Fibroblast of skin of scalp (primary cell): ENCODE data around the gene FLYWCH1.

Source experiments
- DNase-seq: peaks from one replicate; pipeline ENCODE4 v3.0.0-alpha.2; 2013

The FLYWCH1 gene

GRCh38 chr16:2971134-2971984 lies 59.6 kb downstream of the FLYWCH1 start:
- DNase-seq: no peak

GRCh38 chr16:2971985-2972784 lies 60.5 kb downstream of the FLYWCH1 start:
- DNase-seq: no peak

- no peak for DNase-seq
These were observed 61.4 kb downstream of the FLYWCH1 start for GRCh38 chr16:2973093-2973492.

- DNase-seq: no peak
These were observed 62.0 kb downstream of the FLYWCH1 start for GRCh38 chr16:2973605-2974318.

GRCh38 chr16:2974319-2975056 lies 62.8 kb downstream of the FLYWCH1 start:
- DNase-seq: no peak

- DNase-seq: no peak
These were observed 63.5 kb downstream of the FLYWCH1 start for GRCh38 chr16:2975161-2975795.

GRCh38 chr16:2976201-2976600 lies 64.5 kb downstream of the FLYWCH1 start:
- DNase-seq: no peak

- DNase-seq: no peak
These were observed 64.9 kb downstream of the FLYWCH1 start for GRCh38 chr16:2976673-2977072.

GRCh38 chr16:2977440-2977839 lies 65.7 kb downstream of the FLYWCH1 start:
- DNase-seq: no peak

GRCh38 chr16:2979669-2980226 lies 68.0 kb downstream of the FLYWCH1 start:
- DNase-seq: no peak

- DNase-seq: peak; percentile 87
These were observed 68.8 kb downstream of the FLYWCH1 start, which contains the start of gene PKMYT1 for GRCh38 chr16:2980227-2981176. PKMYT1 (minus strand) TSS chr16:2980446; CDS start chr16:2979657, 789 bp downstream.

- no peak for DNase-seq
These were observed 69.6 kb downstream of the FLYWCH1 start for GRCh38 chr16:2981177-2981898.

GRCh38 chr16:2981899-2982250 lies 70.1 kb downstream of the FLYWCH1 start:
- no peak for DNase-seq

- DNase-seq: no peak
These were observed 70.7 kb downstream of the FLYWCH1 start for GRCh38 chr16:2982402-2982801.

- DNase-seq: peak; percentile 81
These were observed 72.0 kb downstream of the FLYWCH1 start for GRCh38 chr16:2983706-2984136.

GRCh38 chr16:2985462-2985861 lies 73.7 kb downstream of the FLYWCH1 start:
- no peak for DNase-seq

GRCh38 chr16:2985893-2986355 lies 74.2 kb downstream of the FLYWCH1 start:
- no peak for DNase-seq

- no peak for DNase-seq
These were observed 75.0 kb downstream of the FLYWCH1 start for GRCh38 chr16:2986623-2987188.

GRCh38 chr16:2987286-2987685 lies 75.6 kb downstream of the FLYWCH1 start:
- no peak for DNase-seq
